Renal pelvis (tissue), 4 donors: ENCODE measurements around the gene PPM1H. TPM values are rescaled to one million over a fixed set of nuclear protein-coding genes. Genes with fewer than 3 reads are reported as not detected.
A peak's percentile ranks its signal among the peaks of the same experiment; 100 is the strongest.

Experiments used
- DNase-seq: peaks from one replicate; pipeline ENCODE4 v3.0.0-alpha.2; 2013
- polyA plus RNA-seq, 3 donors: library from polyadenylated mRNA; unstranded; fragments of 120-200 nt; gene quantifications; one replicate each; pipeline ENCODE4 v1.2.1, GENCODE V29; 2013; ENCODE audit not compliant: insufficient read length in 3 of 3

The PPM1H gene
- polyA plus RNA-seq, 3 donors: 27.7 to 28.9 (median 27.7) TPM

DNA sequence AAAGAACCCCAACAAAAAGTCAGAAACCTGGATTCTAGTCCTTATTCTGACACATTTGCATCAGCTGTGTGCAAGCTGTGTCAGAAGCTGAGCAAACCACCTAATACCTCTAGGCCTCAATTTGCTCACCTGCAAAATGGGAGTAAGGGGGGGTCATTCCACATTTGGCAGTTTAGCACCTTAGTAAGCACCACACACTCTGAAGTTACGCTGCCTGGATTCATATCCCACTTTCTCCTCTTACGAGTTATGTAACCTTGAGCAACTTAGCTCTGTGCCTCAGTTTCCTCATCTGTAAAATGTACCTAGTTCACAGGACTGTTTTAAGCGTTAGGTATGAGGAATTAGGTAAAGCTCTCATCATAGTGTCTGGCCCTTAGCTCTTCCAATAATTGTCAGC lies 218.9 kb downstream of the PPM1H start:
- DNase-seq: no peak

- DNase-seq: peak; percentile 57
Observed at GRCh38 chr12:62714774-62715721, 219.9 kb downstream of the PPM1H start.

GRCh38 chr12:62714181-62714773 lies 220.7 kb downstream of the PPM1H start:
- no peak for DNase-seq

DNA sequence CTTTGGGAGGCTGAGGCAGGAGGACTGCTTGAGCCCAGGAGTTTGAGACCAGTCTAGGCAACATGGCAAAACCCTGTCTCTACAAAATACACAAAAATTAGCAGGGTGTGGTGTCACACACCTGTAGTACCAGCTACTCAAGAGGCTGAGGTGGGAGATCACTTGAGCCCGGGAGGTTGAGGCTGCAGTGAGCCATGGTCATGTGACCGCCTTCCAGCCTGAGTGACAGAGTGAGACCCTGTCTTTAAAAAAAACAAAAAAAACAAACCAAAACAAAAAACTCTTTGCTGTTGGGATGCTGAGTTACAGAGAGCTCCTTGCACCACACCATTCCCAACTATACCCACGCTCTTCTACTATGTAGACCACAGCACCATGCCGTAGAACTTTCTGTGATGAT lies 221.2 kb downstream of the PPM1H start:
- no peak for DNase-seq

GRCh38 chr12:62712681-62713573 lies 222.0 kb downstream of the PPM1H start:
- DNase-seq: peak; percentile 51

DNA sequence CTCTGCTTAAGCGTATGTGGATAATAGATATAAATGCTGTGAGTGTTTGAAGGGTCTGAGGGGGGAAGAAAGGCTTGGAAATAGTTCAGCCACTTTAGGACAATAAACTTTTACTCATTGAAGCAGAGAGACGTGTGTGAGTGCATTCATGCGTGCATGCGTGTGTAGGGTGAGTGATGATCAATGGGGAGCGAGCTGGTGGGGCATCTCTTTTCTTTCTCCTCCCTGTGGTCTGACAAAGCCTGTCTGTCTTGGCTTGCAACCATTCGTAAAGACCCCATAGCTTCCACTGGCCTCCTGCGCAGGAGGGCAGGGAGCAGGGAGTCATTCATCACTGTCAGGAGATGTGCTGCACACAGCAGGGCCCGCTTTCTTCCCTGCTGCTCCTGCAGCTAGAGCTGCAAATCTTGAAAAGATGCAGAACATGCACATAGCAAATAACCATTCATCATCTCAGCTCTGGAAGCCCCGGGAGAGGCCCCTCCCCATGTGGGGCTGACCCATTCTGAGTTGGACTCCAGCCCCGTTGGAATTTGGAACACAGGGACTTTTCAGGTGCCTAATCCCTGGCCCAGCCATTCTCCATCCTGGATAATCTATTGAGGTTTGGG lies 223.2 kb downstream of the PPM1H start:
- no peak for DNase-seq

GRCh38 chr12:62709311-62709710 lies 225.6 kb downstream of the PPM1H start:
- no peak for DNase-seq

DNA sequence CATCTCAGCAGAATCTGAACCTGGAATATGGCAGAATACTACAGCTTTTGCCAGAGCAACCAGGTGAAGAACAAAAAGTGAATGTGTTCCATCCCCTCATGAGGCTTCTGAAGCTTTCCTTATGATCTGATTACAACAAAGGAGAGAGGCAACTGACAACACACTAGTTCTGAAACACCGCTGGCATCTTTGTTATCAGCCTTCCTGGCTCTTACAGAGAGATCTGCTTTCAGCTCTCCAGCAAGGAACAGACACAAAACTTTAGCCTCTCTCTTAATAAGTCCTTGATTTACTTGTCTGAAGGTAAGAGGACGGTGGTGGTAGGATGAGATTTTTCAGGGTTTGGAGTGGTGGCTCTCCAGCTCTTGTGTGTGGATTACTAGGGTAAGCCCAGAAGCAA lies 227.0 kb downstream of the PPM1H start:
- no peak for DNase-seq

GRCh38 chr12:62705846-62706245 lies 229.1 kb downstream of the PPM1H start:
- no peak for DNase-seq

DNA sequence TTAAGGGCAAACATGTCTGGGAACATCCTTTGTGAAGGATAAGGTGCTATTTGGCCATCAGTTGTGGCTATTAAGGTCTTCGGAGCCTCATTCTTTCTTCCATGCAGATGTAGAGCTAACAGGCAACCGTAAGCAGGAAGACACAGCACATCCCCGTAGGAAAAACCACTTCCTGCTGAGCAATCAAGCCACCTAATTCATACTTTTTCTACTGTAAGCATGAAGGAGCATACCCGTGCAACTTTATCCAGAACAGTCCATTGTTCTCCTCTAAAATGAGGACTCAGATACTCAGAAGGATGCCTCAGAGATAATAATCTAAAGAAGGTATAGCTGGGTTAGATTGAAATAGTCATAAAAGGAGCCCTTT lies 232.0 kb downstream of the PPM1H start:
- no peak for DNase-seq

DNA sequence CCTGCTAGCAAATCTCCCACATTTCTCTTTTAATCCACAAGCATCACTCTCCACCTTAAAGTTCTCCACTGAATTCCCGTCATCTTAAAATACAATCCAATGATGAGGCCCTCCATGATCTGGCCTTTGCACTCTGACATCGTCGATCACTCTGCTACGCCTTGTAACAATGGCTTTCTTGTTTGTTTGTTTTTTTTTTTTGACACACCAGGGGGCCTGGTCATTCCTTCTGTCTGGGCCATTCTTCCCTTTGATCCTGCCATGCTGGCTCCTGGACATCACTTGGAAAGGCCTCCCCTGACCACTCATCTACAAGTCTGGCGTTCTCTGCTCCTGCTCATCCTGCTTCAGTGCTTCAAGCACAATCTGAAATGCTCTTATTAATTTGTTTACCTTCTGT lies 233.5 kb downstream of the PPM1H start:
- no peak for DNase-seq

- no peak for DNase-seq
Observed at GRCh38 chr12:62700091-62700880, 234.7 kb downstream of the PPM1H start.

DNA sequence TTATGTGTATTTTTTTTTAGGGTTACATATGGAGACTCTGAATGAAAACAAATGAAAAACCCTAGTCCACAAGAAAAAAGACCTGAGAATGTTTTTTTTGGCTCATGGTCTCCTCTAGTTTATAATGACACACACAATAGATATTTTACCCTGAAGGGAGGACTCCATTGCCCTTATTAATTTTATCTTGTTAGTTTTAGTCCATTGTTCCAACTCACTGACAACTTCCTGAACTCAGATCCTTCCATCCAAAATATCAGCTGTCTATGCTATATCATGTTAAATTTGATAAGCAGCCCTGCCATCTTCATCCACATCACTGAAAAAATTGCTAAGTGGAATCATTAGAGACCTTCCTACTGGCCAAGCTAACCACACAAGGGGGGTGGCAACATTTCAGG lies 236.2 kb downstream of the PPM1H start:
- DNase-seq: no peak

DNA sequence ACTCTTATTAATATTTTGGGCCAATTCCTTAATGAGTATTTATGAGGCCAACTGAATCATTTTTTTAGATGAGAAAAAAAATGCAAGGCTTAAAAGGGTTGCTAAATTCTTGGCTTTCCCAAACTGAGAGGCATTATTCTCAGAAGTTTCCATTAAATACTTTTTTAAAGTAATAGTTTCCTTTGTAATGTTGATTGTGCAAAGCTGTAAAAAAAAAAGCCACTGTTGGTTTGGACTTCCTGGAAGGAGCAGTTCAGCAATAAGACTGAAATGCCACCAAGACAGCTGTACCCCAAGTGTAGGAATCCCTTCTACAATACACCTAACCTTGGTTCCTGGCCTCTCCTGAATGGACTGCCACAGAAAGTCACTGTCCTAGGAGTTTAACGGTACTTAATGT lies 237.1 kb downstream of the PPM1H start:
- DNase-seq: no peak

GRCh38 chr12:62695696-62696095 lies 239.3 kb downstream of the PPM1H start:
- no peak for DNase-seq

DNA sequence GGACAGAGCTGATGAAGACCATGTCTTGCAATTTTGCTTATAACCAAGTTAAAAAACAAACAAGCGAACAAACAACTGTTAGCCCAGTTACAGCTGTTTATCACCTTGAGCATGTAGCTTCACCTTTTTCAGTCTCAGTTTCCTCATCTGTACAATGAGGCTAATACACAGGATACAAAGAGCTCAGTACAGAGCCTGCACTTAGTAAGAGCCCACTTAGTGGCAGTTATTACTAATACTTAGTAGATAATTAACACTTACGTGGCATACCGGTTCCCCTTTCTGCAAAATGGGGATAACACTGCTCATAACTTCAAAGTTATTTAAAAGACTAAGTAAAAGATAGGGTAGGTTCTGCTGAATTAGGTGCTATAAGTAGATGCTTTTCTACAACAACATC lies 240.3 kb downstream of the PPM1H start:
- no peak for DNase-seq

- no peak for DNase-seq
Observed at GRCh38 chr12:62694116-62694515, 240.8 kb downstream of the PPM1H start.

- no peak for DNase-seq
Observed at GRCh38 chr12:62693376-62694050, 241.4 kb downstream of the PPM1H start.

DNA sequence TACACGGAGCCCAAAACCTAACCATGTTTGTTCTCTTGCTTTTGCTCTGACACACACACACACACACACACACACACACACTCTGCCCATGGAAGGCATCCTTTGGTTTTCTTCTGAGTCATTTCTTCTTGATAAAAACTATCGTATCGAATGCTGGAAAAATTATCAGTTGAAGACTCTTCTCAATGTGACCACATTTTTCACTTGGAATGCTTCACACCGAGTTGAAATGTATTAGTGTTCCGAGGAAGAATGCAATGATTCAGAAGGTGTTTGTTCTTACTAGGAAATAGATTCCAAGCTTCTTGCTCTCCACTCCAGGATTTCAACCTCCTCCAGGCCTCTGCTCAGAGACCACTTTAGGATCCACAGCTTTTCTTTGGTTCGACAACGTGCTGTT lies 242.1 kb downstream of the PPM1H start:
- no peak for DNase-seq

GRCh38 chr12:62691309-62691708 lies 243.6 kb downstream of the PPM1H start:
- DNase-seq: no peak
